ENCODE data around the gene FAM53A. TPM values are rescaled to one million over a fixed set of nuclear protein-coding genes. Genes with fewer than 3 reads are reported as not detected.

Gene FAM53A
- total and polyA plus RNA-seq, 10 donors: 0.60 to 4.3 (median 1.9) TPM

DNA sequence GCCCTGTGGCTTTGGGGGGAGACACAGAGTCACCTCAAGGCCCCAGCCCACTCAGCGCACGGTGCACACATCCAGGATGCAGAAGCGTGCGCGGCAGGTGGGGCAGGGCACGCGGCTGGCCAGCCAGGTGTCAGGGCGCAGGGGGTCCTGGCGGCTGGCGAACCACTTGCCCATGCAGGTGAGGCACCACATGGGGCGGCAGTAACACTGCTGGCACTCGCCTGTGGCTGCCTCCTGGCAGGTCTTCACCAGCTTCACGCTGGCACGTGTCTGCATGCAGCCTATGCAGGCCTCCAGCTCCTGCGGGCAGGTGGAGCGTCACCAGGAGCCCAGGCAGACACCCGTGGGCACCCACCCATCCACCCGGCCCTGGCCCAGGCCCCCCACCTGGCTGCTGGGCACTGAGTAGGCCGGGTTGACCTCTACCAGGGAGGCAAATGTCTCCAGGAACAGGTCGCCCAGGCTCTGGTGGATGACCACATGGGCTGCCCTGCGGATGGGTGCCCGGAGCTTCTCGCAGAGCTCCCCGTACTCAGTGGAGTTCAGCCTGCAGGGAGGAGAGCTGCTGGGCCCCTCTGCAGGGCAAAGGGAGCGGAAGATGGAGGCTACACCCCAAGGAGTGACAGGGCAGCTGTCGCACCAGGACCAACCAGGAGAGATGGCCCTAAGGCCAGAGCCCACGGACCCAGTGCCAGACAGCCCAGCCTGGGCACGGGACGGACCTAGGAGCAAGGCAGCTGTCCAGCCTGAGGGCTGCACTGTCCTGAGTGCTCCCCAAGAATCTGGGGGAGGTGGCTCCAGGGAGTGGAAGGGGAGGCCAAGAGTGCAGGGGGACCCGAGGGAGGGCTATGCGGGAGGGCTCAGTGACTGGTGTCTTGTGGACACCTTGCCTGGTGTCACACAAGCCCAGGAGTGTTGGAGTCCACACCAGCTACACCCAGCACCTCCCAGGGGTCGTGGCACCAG, 33.3 kb upstream of the FAM53A start:
- Histone ChIP-seq H3K4me3 (no peak overlapping the region), H3K9me3 (no peaks in the 10 kb centered on the region), H3K27me3 (replicated peaks in 1 of 7) (no peaks in the 10 kb centered on the region), H3K4me1 (peaks cover 51 to 90% (median 87%) of the 10 kb centered on the region in 6 donors), H3K36me3 (peaks cover 0 to 39% (median 17%) of the 10 kb centered on the region in 6 donors), H3K27ac (peak overlapping the region in 6 of 8 donors; percentile 9 to 100 (median 96))
- TF ChIP-seq POLR2A (IDR thresholded peaks at IDR 0.05) (no peak), POLR2AphosphoS5 (IDR thresholded peaks at IDR 0.05) (peak in 2 of 3 donors; percentile 50 to 60), CTCF (IDR thresholded peaks at IDR 0.05 in 8 of 11, conservative IDR thresholded peaks at IDR 0.05 in 3 of 11) (no peak)
- DNase-seq: peak; percentile 82
- intact Hi-C loops (cut with DNase I; ENCODE audit: low total_unique reads): no loop called here
- 89 to 97% (median 93%) methylated on average over 14 to 32 of the region's 32 CpGs for WGBS, 5 donors

DNA sequence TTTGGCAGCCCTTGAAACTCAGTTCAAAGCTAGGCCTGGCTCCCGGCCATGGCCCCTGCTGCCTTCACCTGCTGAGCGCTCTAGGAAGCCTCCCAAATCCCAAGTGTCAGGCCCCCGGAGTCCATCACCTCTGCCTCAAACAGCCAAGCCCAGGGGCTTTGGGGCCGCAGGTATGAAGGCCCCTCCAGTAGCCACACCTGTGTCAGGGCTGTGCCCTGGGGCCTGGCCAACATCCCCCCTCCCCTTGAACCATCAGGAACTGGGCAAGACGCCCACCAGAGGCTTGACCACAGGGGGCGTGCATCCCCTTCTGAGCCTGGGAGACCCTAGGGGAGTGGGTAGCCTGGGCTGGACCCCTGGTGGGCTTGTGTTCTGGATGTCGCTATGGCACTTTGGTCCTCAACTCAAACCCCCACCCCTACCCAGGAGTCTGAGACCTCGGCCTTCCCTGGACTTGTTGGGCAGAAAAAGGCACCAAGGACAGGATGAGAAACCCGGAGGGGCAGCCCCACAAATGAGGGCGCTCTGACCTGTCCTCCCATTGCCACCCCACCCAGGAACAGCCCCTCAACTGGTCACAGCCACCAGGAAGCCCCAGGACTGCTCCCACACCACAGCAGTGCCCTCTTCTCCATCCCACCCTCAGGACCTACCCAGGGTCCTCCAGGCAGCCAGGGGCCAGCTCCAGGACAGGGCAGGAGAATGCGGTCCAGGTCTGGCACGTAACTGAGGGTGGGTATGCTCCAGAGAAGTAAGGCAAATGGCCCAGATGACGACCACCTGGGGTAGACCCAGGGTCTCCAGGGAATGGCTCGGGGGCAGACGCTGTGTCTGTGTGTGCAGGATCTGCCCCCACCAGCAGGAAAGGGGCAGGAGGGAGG, 32.2 kb upstream of the FAM53A start:
- intact Hi-C loops (cut with DNase I; ENCODE audit: low total_unique reads): no loop called here
- peaks cover 0 to 39% (median 17%) of the 10 kb centered on the region in 6 donors for H3K36me3 ChIP-seq
- no peaks in the 10 kb centered on the region for H3K27me3 ChIP-seq (replicated peaks in 1 of 7)
- H3K9me3 ChIP-seq: no peaks in the 10 kb centered on the region
- peak; percentile 77 for DNase-seq
- peak overlapping the region in 4 of 8 donors; percentile 99 to 100 (median 100) for H3K27ac ChIP-seq
- 79 to 86% (median 83%) methylated on average over 13 to 15 of the region's 15 CpGs for WGBS, 5 donors
- TF ChIP-seq POLR2AphosphoS5 (IDR thresholded peaks at IDR 0.05) (peak in 1 of 3 donors; percentile 2), POLR2A (IDR thresholded peaks at IDR 0.05) (no peak)
- H3K4me3 ChIP-seq: no peak overlapping the region
- H3K4me1 ChIP-seq: peaks cover 42 to 83% (median 79%) of the 10 kb centered on the region in 6 donors

GRCh38 chr4:1715002-1715758, 31.1 kb upstream of the FAM53A start:
- intact Hi-C loops (cut with DNase I; ENCODE audit: low total_unique reads): no loop called here
- Histone ChIP-seq H3K27me3 (replicated peaks in 1 of 7) (no peaks in the 10 kb centered on the region), H3K36me3 (peaks cover 0 to 39% (median 17%) of the 10 kb centered on the region in 6 donors), H3K9me3 (no peaks in the 10 kb centered on the region), H3K4me3 (peak overlapping the region in 1 of 8 donors; percentile 87), H3K27ac (peak overlapping the region in 7 of 8 donors; percentile 12 to 100 (median 99)), H3K4me1 (peaks cover 52 to 90% (median 88%) of the 10 kb centered on the region in 6 donors)
- WGBS, 5 donors: 39 to 46% (median 41%) methylated on average over 15 to 16 of the region's 16 CpGs
- DNase-seq: peak; percentile 88
- no peak for TF ChIP-seq POLR2A (IDR thresholded peaks at IDR 0.05)
- TF ChIP-seq CTCF (IDR thresholded peaks at IDR 0.05 in 8 of 11, conservative IDR thresholded peaks at IDR 0.05 in 3 of 11): no peak
- peak; percentile 75 to 83 (median 81) for TF ChIP-seq POLR2AphosphoS5 (IDR thresholded peaks at IDR 0.05)
